WTC11 (cell line): ENCODE results near the gene AKR1C8. TPM values are rescaled to one million over a fixed set of nuclear protein-coding genes. Genes with fewer than 3 reads are reported as not detected.

Source experiments
- ATAC-seq: fragments of 200-7000 bp; cut with Tn5 transposase; 2 replicates; pipeline ENCODE4 v1.10.0; 2021; ENCODE audit warnings: mild to moderate bottlenecking, moderate library complexity
- CTCF ChIA-PET: fragments of 300-600 bp; sonication (Branson Sonifier 250); formaldehyde crosslinking; loops from one replicate; lab custom pipeline; 2021; ENCODE audit warnings: antibody characterized with exemption; lab: Charles Lee
- POLR2A ChIA-PET: fragments of 350-600 bp; sonication (Branson Sonifier 250); formaldehyde crosslinking; loops from one replicate; lab custom pipeline; 2021; ENCODE audit warnings: antibody characterized with exemption; lab: Charles Lee
- DNase-seq: peaks from one replicate; pipeline ENCODE4 v3.0.0; 2021; ENCODE audit warnings: low spot score
- H3K27ac Mint-ChIP-seq: 2 replicates; pipeline ENCODE4 v1.8.0; 2021; ENCODE audit warnings: mixed read lengths
- H3K27me3 Mint-ChIP-seq: 2 replicates; pipeline ENCODE4 v1.8.0; 2021; ENCODE audit warnings: low read depth, mild to moderate bottlenecking, moderate library complexity, mixed read lengths
- H3K36me3 Mint-ChIP-seq: 2 replicates; pipeline ENCODE4 v1.8.0; 2021; ENCODE audit warnings: mixed read lengths
- H3K4me1 Mint-ChIP-seq: 2 replicates; pipeline ENCODE4 v1.8.0; 2022; ENCODE audit warnings: mixed read lengths
- H3K4me3 Mint-ChIP-seq: 2 replicates; pipeline ENCODE4 v1.8.0; 2021; ENCODE audit warnings: mild to moderate bottlenecking, moderate library complexity, mixed read lengths
- H3K9me3 Mint-ChIP-seq: 2 replicates; pipeline ENCODE4 v1.8.0; 2021; ENCODE audit warnings: mixed read lengths
- AR ChIP-seq: fragments of 250-450 bp; sonication (Bioruptor Pico); IDR thresholded peaks from 2 replicates; pipeline ENCODE4 v1.9.0; 2021; ENCODE audit warnings: mild to moderate bottlenecking
- CREM ChIP-seq: sonication (generic); formaldehyde crosslinking; IDR thresholded peaks from 2 replicates; pipeline ENCODE4 v1.8.1; 2022; ENCODE audit warnings: mild to moderate bottlenecking, missing genetic modification reagents, moderate library complexity
- JAZF1 ChIP-seq: fragments of 250-450 bp; sonication (Bioruptor Pico); IDR thresholded peaks from 2 replicates; pipeline ENCODE4 v1.9.0; 2021; ENCODE audit warnings: moderate library complexity, mild to moderate bottlenecking, inconsistent platforms
- NR1H2 ChIP-seq: sonication (generic); formaldehyde crosslinking; IDR thresholded peaks from 2 replicates; pipeline ENCODE4 v1.9.0; 2021; ENCODE audit warnings: mild to moderate bottlenecking, moderate library complexity, missing genetic modification reagents
- SMAD3 ChIP-seq: sonication (generic); formaldehyde crosslinking; IDR thresholded peaks from 2 replicates; pipeline ENCODE4 v1.8.0; 2022; ENCODE audit warnings: missing genetic modification reagents, mild to moderate bottlenecking, borderline replicate concordance
- STAT6 ChIP-seq: sonication (generic); formaldehyde crosslinking; conservative IDR thresholded peaks from 2 replicates; pipeline ENCODE4 v1.8.1; 2023; ENCODE audit warnings: mild to moderate bottlenecking, low read depth, missing genetic modification reagents, moderate library complexity
- TP53 ChIP-seq: sonication (generic); formaldehyde crosslinking; IDR thresholded peaks from 2 replicates; pipeline ENCODE4 v1.8.1; 2023; ENCODE audit warnings: mild to moderate bottlenecking, missing genetic modification reagents
- ZNF396 ChIP-seq: fragments of 250-450 bp; sonication (Bioruptor Pico); IDR thresholded peaks from 2 replicates; pipeline ENCODE4 v1.8.0; 2021; ENCODE audit warnings: mild to moderate bottlenecking, moderate library complexity, borderline replicate concordance
- ZNF532 ChIP-seq: fragments of 250-450 bp; sonication (Bioruptor Pico); IDR thresholded peaks from 2 replicates; pipeline ENCODE4 v1.9.0; 2021; ENCODE audit warnings: mild to moderate bottlenecking, borderline replicate concordance
- total RNA-seq: library from RNA; stranded (reverse); gene quantifications from 3 replicates; pipeline ENCODE4 v1.2.3, GENCODE V29; 2021
- TF ChIP-seq, protein P1 (sequence below): fragments of 250-450 bp; sonication (Bioruptor Pico); IDR thresholded peaks from 2 replicates; pipeline ENCODE4 v1.9.0; 2021; ENCODE audit warnings: moderate library complexity, mild to moderate bottlenecking, inconsistent platforms, borderline replicate concordance

The AKR1C8 gene
- total RNA-seq, 1 experiment from 2014 or later, result not detected

- POLR2A ChIA-PET, result no interaction called here
- TF ChIP-seq STAT6 (CRISPR knock-in tag) (no peak), JAZF1 (CRISPR knock-in tag) (no peak), CREM (no peak), SMAD3 (CRISPR knock-in tag) (no peak)
- no peak for ATAC-seq
These were observed 76.1 kb downstream of the AKR1C8 start for GRCh38 chr10:5108658-5109416.

DNA sequence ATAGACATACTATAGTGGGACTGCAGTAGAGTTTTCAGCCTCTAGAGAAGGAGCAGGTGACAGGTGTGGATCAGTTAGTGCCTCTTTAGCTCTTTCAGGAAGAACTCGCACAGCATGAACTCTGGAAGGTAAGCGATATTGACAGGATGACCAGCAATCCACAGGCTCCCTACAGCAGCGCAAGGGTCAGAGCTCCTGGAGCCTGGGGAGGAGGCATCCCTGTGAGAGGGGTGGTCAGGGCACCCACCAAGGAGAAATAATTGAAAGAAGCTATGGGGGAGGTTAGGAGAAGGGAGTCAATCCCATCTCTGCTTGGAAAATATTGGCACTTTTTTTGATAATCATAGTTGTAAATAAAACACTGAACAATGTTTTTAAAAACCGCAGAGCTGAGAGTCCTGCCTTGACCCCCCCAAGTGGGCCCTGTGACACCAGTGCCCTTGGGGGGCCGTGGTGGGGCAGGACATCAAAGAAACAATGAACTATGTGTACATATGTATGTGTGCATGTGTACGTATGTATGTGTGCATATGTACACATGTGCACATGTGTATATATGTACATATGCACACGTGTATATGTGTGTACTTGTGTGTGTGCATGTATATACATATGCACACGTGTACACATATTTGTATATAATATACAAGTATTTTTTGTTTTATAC, 77.0 kb downstream of the AKR1C8 start:
- ChIA-PET CTCF (no interaction called here), POLR2A (no interaction called here)
- TF ChIP-seq, protein P1, sequence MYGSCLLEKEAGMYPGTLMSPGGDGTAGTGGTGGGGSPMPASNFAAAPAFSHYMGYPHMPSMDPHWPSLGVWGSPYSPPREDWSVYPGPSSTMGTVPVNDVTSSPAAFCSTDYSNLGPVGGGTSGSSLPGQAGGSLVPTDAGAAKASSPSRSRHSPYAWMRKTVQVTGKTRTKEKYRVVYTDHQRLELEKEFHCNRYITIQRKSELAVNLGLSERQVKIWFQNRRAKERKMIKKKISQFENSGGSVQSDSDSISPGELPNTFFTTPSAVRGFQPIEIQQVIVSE (CRISPR knock-in tag), result no peak
- no peak for TF ChIP-seq ZNF396
- no peak for TF ChIP-seq TP53
- no peak for TF ChIP-seq NR1H2 (CRISPR knock-in tag)
- Mint-ChIP-seq H3K4me3 (no peak overlapping the region), H3K4me1 (no peaks in the 10 kb centered on the region), H3K27me3 (0 out of 2 replicates have a peak, but pooled peaks cover 3% of the 10 kb centered on the region), H3K27ac (no peak overlapping the region), H3K36me3 (peaks cover 22% of the 10 kb centered on the region), H3K9me3 (peaks cover 34% of the 10 kb centered on the region)
- DNase-seq (no peak), ATAC-seq (no peak)

More at GRCh38 chr10:5108658-5109416, 76.1 kb downstream of the AKR1C8 start:
- Mint-ChIP-seq H3K4me3 (no peak overlapping the region), H3K27ac (no peak overlapping the region), H3K9me3 (peaks cover 37% of the 10 kb centered on the region), H3K4me1 (no peaks in the 10 kb centered on the region), H3K36me3 (peaks cover 22% of the 10 kb centered on the region), H3K27me3 (0 out of 2 replicates have a peak, but pooled peaks cover 3% of the 10 kb centered on the region)
- DNase-seq, result no peak
- CTCF ChIA-PET, result no interaction called here

GRCh38 chr10:5106553-5106952, 78.4 kb downstream of the AKR1C8 start:
- CTCF ChIA-PET, result no interaction called here
- DNase-seq (no peak), ATAC-seq (no peak)

DNA sequence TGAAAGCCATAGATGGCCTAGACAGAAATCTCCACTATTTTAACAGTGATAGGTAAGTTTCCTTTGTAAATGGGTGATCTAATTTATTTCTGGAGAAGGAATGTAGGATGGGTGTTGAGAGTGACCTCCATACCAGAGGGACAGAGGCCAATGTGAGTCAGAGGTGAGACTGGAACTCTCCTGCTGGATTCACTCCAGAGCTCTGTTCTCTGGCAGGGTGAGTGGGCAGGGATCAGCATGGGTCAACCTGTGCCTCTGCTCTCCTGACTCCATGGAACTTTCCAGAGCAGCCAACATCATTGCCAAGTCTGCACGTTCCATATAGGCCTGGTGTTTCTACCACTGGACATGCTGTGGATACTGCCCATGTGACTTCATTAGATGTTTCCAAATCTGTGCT, 79.3 kb downstream of the AKR1C8 start:
- ChIA-PET CTCF (no interaction called here), POLR2A (no interaction called here)
- ATAC-seq, result no peak
- H3K9me3 Mint-ChIP-seq, result peaks cover 24% of the 10 kb centered on the region
- H3K36me3 Mint-ChIP-seq, result peaks cover 18% of the 10 kb centered on the region
- no peaks in the 10 kb centered on the region for H3K27me3 Mint-ChIP-seq
- H3K4me1 Mint-ChIP-seq, result no peaks in the 10 kb centered on the region
- DNase-seq, result no peak
- no peak overlapping the region for H3K4me3 Mint-ChIP-seq
- H3K27ac Mint-ChIP-seq, result no peak overlapping the region
- TF ChIP-seq AR (no peak), ZNF532 (CRISPR knock-in tag) (no peak)

More at GRCh38 chr10:5106553-5106952, 78.4 kb downstream of the AKR1C8 start:
- Mint-ChIP-seq H3K27ac (no peak overlapping the region), H3K36me3 (peaks cover 22% of the 10 kb centered on the region), H3K4me3 (no peak overlapping the region), H3K4me1 (no peaks in the 10 kb centered on the region), H3K27me3 (no peaks in the 10 kb centered on the region), H3K9me3 (peaks cover 33% of the 10 kb centered on the region)
- POLR2A ChIA-PET, result no interaction called here
- TF ChIP-seq TP53, result no peak
